HEK293 (cell line): Measurements from ENCODE around the gene MORC4.

Experiments used
- GFI1B ChIP-seq: fragments of 450-650 bp; formaldehyde crosslinking; IDR thresholded peaks from 2 replicates; pipeline ENCODE4 v1.5.1; 2016; ENCODE audit warnings: missing biosample characterization, missing genetic modification characterization
- KLF16 ChIP-seq: fragments of 450-650 bp; formaldehyde crosslinking; IDR thresholded peaks from 2 replicates; pipeline ENCODE4 v1.5.1; 2017; ENCODE audit warnings: missing biosample characterization, missing genetic modification characterization
- RBAK ChIP-seq: fragments of 450-650 bp; formaldehyde crosslinking; IDR thresholded peaks from 2 replicates; pipeline ENCODE4 v1.5.1; 2016; ENCODE audit warnings: missing biosample characterization, missing genetic modification characterization
- ZBTB11 ChIP-seq: fragments of 450-650 bp; formaldehyde crosslinking; conservative IDR thresholded peaks from 2 replicates; pipeline ENCODE4 v1.5.1; 2016; ENCODE audit warnings: low read depth, missing biosample characterization, missing genetic modification characterization
- ZBTB21 ChIP-seq: fragments of 450-650 bp; formaldehyde crosslinking; IDR thresholded peaks from 2 replicates; pipeline ENCODE4 v1.5.1; 2017; ENCODE audit warnings: missing biosample characterization, missing genetic modification characterization
- ZFP3 ChIP-seq: fragments of 450-650 bp; formaldehyde crosslinking; IDR thresholded peaks from 2 replicates; pipeline ENCODE4 v1.5.1; 2016; ENCODE audit warnings: low read depth, missing biosample characterization, missing genetic modification characterization
- ZNF175 ChIP-seq: fragments of 450-650 bp; formaldehyde crosslinking; IDR thresholded peaks from 2 replicates; pipeline ENCODE4 v1.5.1; 2016; ENCODE audit warnings: missing biosample characterization, missing genetic modification characterization
- ZNF24 ChIP-seq: fragments of 450-650 bp; formaldehyde crosslinking; IDR thresholded peaks from 2 replicates; pipeline ENCODE4 v1.5.1; 2016; ENCODE audit warnings: missing biosample characterization, missing genetic modification characterization
- ZNF473 ChIP-seq: fragments of 450-650 bp; formaldehyde crosslinking; IDR thresholded peaks from 2 replicates; pipeline ENCODE4 v1.5.1; 2017; ENCODE audit warnings: missing biosample characterization, missing genetic modification characterization
- ZNF501 ChIP-seq: fragments of 450-650 bp; formaldehyde crosslinking; IDR thresholded peaks from 2 replicates; pipeline ENCODE4 v1.5.1; 2016; ENCODE audit warnings: missing biosample characterization, missing genetic modification characterization
- ZNF791 ChIP-seq: fragments of 450-650 bp; formaldehyde crosslinking; IDR thresholded peaks from 2 replicates; pipeline ENCODE4 v1.5.1; 2016; ENCODE audit warnings: missing biosample characterization, missing genetic modification characterization
- TF ChIP-seq, protein P1 (sequence below): fragments of 450-650 bp; formaldehyde crosslinking; IDR thresholded peaks from 2 replicates; pipeline ENCODE4 v1.5.1; 2016; ENCODE audit warnings: missing biosample characterization, missing genetic modification characterization, borderline replicate concordance
- TF ChIP-seq, protein P2 (sequence below): fragments of 450-650 bp; formaldehyde crosslinking; IDR thresholded peaks from 2 replicates; pipeline ENCODE4 v1.5.1; 2016; ENCODE audit warnings: missing biosample characterization, missing genetic modification characterization
- TF ChIP-seq, protein P3 (sequence below): fragments of 450-650 bp; formaldehyde crosslinking; conservative IDR thresholded peaks from 2 replicates; pipeline ENCODE4 v1.5.1; 2016; ENCODE audit warnings: low read depth, missing biosample characterization, missing genetic modification characterization

DNA sequence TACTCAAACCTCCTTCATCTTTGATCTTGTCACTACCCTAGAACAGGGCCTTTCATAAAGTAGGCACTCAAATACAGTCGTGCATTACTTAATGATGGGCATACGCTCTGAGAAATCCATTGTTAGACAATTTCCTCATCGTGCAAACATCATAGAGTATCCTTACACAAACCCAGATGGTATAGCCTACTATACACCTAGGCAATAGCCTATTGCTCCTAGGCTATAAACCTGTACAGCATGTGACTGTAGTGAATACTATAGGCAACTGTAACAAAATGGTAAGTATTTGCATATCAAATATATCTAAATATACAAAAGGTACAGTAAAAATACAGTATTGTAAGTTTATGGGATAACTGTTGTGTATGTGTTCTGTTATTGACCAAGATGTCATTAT is 47.9 kb downstream of the MORC4 start:
- no peak for TF ChIP-seq ZNF791
- TF ChIP-seq ZFP3 (tag by site-specific recombination) = no peak
- TF ChIP-seq ZNF175 (tag by site-specific recombination) = no peak
- TF ChIP-seq, protein P1, sequence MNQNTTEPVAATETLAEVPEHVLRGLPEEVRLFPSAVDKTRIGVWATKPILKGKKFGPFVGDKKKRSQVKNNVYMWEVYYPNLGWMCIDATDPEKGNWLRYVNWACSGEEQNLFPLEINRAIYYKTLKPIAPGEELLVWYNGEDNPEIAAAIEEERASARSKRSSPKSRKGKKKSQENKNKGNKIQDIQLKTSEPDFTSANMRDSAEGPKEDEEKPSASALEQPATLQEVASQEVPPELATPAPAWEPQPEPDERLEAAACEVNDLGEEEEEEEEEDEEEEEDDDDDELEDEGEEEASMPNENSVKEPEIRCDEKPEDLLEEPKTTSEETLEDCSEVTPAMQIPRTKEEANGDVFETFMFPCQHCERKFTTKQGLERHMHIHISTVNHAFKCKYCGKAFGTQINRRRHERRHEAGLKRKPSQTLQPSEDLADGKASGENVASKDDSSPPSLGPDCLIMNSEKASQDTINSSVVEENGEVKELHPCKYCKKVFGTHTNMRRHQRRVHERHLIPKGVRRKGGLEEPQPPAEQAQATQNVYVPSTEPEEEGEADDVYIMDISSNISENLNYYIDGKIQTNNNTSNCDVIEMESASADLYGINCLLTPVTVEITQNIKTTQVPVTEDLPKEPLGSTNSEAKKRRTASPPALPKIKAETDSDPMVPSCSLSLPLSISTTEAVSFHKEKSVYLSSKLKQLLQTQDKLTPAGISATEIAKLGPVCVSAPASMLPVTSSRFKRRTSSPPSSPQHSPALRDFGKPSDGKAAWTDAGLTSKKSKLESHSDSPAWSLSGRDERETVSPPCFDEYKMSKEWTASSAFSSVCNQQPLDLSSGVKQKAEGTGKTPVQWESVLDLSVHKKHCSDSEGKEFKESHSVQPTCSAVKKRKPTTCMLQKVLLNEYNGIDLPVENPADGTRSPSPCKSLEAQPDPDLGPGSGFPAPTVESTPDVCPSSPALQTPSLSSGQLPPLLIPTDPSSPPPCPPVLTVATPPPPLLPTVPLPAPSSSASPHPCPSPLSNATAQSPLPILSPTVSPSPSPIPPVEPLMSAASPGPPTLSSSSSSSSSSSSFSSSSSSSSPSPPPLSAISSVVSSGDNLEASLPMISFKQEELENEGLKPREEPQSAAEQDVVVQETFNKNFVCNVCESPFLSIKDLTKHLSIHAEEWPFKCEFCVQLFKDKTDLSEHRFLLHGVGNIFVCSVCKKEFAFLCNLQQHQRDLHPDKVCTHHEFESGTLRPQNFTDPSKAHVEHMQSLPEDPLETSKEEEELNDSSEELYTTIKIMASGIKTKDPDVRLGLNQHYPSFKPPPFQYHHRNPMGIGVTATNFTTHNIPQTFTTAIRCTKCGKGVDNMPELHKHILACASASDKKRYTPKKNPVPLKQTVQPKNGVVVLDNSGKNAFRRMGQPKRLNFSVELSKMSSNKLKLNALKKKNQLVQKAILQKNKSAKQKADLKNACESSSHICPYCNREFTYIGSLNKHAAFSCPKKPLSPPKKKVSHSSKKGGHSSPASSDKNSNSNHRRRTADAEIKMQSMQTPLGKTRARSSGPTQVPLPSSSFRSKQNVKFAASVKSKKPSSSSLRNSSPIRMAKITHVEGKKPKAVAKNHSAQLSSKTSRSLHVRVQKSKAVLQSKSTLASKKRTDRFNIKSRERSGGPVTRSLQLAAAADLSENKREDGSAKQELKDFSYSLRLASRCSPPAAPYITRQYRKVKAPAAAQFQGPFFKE = no peak
- TF ChIP-seq ZNF24 = no peak
- TF ChIP-seq, protein P2, sequence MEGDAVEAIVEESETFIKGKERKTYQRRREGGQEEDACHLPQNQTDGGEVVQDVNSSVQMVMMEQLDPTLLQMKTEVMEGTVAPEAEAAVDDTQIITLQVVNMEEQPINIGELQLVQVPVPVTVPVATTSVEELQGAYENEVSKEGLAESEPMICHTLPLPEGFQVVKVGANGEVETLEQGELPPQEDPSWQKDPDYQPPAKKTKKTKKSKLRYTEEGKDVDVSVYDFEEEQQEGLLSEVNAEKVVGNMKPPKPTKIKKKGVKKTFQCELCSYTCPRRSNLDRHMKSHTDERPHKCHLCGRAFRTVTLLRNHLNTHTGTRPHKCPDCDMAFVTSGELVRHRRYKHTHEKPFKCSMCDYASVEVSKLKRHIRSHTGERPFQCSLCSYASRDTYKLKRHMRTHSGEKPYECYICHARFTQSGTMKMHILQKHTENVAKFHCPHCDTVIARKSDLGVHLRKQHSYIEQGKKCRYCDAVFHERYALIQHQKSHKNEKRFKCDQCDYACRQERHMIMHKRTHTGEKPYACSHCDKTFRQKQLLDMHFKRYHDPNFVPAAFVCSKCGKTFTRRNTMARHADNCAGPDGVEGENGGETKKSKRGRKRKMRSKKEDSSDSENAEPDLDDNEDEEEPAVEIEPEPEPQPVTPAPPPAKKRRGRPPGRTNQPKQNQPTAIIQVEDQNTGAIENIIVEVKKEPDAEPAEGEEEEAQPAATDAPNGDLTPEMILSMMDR (tag by site-specific recombination) = no peak
- TF ChIP-seq RBAK (tag by site-specific recombination) = no peak
- no peak for TF ChIP-seq ZNF473 (tag by site-specific recombination)
- TF ChIP-seq, protein P3, sequence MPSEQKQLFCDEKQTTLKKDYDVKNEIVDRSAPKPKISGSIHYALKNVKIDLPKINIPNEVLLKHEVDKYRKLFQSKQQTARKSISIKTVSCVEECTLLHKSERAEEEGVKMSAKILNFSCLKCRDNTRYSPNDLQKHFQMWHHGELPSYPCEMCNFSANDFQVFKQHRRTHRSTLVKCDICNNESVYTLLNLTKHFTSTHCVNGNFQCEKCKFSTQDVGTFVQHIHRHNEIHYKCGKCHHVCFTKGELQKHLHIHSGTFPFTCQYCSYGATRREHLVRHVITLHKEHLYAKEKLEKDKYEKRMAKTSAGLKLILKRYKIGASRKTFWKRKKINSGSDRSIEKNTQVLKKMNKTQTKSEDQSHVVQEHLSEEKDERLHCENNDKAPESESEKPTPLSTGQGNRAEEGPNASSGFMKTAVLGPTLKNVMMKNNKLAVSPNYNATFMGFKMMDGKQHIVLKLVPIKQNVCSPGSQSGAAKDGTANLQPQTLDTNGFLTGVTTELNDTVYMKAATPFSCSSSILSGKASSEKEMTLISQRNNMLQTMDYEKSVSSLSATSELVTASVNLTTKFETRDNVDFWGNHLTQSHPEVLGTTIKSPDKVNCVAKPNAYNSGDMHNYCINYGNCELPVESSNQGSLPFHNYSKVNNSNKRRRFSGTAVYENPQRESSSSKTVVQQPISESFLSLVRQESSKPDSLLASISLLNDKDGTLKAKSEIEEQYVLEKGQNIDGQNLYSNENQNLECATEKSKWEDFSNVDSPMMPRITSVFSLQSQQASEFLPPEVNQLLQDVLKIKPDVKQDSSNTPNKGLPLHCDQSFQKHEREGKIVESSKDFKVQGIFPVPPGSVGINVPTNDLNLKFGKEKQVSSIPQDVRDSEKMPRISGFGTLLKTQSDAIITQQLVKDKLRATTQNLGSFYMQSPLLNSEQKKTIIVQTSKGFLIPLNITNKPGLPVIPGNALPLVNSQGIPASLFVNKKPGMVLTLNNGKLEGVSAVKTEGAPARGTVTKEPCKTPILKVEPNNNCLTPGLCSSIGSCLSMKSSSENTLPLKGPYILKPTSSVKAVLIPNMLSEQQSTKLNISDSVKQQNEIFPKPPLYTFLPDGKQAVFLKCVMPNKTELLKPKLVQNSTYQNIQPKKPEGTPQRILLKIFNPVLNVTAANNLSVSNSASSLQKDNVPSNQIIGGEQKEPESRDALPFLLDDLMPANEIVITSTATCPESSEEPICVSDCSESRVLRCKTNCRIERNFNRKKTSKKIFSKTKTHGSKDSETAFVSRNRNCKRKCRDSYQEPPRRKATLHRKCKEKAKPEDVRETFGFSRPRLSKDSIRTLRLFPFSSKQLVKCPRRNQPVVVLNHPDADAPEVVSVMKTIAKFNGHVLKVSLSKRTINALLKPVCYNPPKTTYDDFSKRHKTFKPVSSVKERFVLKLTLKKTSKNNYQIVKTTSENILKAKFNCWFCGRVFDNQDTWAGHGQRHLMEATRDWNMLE = no peak
- no peak for TF ChIP-seq ZBTB11 (tag by site-specific recombination)
- no peak for TF ChIP-seq KLF16 (tag by site-specific recombination)
- no peak for TF ChIP-seq ZBTB21
- TF ChIP-seq GFI1B = no peak
- TF ChIP-seq ZNF501 (tag by site-specific recombination) = no peak
